Fibroblast of lung (primary cell): ENCODE data around the gene KCNK7.

ENCODE experiments used
- EZH2 ChIP-seq: IDR thresholded peaks from 2 replicates; pipeline ENCODE4 v1.5.1; 2012; ENCODE audit warnings: low read length, control low read depth, mild to moderate bottlenecking; ENCODE audit errors: missing control alignments
- TF ChIP-seq, protein P1 (sequence below), 2 donors: IDR thresholded peaks in 1 of 2; conservative IDR thresholded peaks in 1 of 2; 1 replicate in 1 of 2; 2 replicates in 1 of 2; pipeline ENCODE4 v1.5.1; 2011 to 2012; ENCODE audit warnings: low read length in 2 of 2, control low read depth in 1 of 2, inconsistent platforms in 1 of 2, low read depth in 1 of 2, mild to moderate bottlenecking in 1 of 2

DNA sequence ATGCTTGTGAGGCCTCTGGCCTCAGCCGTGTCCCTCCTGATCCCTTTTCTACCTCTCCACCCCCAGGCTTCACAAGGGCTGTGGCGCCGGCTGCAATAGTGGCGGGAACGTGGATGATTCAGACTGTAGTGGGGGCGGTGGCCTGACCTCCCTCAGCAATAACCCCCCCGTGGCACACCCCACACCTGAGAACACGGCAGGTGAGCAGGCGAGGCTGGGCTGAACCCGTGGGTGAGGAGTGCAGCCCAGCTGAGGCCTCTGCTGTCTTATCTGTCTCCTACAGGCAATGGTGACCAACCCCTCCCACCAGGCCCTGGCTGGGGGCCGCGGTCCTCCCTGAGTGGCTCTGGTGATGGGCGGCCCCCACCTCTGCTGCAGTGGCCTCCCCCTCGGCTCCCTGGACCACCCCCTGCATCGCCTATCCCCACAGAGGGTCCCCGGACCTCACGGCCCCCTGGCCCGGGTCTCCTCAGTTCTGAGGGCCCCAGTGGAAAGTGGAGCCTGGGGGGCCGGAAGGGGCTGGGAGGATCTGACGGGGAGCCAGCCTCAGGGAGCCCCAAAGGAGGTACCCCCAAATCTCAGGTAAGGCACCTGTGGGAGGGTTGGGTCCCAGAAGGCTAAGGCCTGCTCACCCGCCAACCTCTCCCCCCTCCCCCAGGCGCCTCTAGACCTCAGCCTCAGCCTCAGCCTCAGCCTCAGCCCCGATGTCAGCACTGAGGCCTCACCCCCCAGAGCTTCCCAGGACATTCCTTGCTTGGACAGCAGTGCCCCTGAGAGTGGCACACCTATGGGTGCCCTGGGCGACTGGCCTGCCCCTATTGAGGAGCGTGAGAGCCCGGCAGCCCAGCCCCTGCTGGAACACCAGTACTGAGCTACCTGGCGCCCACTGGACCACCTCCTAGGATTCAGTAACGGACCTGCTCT, 40.8 kb upstream of the KCNK7 start:
- TF ChIP-seq, protein P1, sequence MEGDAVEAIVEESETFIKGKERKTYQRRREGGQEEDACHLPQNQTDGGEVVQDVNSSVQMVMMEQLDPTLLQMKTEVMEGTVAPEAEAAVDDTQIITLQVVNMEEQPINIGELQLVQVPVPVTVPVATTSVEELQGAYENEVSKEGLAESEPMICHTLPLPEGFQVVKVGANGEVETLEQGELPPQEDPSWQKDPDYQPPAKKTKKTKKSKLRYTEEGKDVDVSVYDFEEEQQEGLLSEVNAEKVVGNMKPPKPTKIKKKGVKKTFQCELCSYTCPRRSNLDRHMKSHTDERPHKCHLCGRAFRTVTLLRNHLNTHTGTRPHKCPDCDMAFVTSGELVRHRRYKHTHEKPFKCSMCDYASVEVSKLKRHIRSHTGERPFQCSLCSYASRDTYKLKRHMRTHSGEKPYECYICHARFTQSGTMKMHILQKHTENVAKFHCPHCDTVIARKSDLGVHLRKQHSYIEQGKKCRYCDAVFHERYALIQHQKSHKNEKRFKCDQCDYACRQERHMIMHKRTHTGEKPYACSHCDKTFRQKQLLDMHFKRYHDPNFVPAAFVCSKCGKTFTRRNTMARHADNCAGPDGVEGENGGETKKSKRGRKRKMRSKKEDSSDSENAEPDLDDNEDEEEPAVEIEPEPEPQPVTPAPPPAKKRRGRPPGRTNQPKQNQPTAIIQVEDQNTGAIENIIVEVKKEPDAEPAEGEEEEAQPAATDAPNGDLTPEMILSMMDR (conservative IDR thresholded peaks at IDR 0.05 in 1 of 2, IDR thresholded peaks at IDR 0.05 in 1 of 2; ENCODE audit: low read depth in 1 of 2, low read length in 2 of 2) = no peak
- no peak for TF ChIP-seq EZH2
